ENCODE data around the gene CCNG2.

The CCNG2 gene

GRCh38 chr4:77163641-77164040 lies 6.6 kb downstream of the CCNG2 start:
- TF ChIP-seq, protein P1, sequence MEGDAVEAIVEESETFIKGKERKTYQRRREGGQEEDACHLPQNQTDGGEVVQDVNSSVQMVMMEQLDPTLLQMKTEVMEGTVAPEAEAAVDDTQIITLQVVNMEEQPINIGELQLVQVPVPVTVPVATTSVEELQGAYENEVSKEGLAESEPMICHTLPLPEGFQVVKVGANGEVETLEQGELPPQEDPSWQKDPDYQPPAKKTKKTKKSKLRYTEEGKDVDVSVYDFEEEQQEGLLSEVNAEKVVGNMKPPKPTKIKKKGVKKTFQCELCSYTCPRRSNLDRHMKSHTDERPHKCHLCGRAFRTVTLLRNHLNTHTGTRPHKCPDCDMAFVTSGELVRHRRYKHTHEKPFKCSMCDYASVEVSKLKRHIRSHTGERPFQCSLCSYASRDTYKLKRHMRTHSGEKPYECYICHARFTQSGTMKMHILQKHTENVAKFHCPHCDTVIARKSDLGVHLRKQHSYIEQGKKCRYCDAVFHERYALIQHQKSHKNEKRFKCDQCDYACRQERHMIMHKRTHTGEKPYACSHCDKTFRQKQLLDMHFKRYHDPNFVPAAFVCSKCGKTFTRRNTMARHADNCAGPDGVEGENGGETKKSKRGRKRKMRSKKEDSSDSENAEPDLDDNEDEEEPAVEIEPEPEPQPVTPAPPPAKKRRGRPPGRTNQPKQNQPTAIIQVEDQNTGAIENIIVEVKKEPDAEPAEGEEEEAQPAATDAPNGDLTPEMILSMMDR (conservative IDR thresholded peaks at IDR 0.05; ENCODE audit: low read length) = no peak
- DNase-seq (ENCODE audit: low read depth) = no peak
- H3K4me3 ChIP-seq (ENCODE audit: low read length) = no peak overlapping the region

GRCh38 chr4:77167173-77167572 lies 10.2 kb downstream of the CCNG2 start:
- H3K4me3 ChIP-seq (ENCODE audit: low read length) = no peak overlapping the region
- DNase-seq (ENCODE audit: low read depth) = no peak

DNA sequence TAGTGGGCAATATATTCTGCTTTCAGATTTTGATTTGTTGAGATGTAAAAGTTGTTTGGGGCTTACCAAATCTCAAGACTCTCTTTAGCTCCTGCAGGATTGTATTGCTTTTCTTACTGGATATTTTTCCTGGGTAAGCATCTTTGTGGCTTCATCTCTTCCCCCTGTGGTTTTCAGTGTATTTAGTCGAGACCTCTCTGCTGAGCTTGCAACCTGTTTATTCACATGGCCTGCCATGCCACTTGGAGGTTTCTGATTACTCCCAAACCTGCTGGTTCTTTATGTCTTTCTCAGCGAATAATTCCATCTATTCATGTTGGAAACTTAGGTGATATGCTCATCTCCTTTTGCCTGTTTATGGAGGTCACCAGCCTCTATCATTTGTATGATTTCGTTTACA lies 10.9 kb downstream of the CCNG2 start:
- DNase-seq (ENCODE audit: low read depth) = no peak
- H3K4me3 ChIP-seq (ENCODE audit: low read length) = no peak overlapping the region
- TF ChIP-seq, protein P1 (conservative IDR thresholded peaks at IDR 0.05; ENCODE audit: low read length) = no peak

More at GRCh38 chr4:77167173-77167572, 10.2 kb downstream of the CCNG2 start:
- TF ChIP-seq, protein P1 (conservative IDR thresholded peaks at IDR 0.05; ENCODE audit: low read length) = no peak

DNA sequence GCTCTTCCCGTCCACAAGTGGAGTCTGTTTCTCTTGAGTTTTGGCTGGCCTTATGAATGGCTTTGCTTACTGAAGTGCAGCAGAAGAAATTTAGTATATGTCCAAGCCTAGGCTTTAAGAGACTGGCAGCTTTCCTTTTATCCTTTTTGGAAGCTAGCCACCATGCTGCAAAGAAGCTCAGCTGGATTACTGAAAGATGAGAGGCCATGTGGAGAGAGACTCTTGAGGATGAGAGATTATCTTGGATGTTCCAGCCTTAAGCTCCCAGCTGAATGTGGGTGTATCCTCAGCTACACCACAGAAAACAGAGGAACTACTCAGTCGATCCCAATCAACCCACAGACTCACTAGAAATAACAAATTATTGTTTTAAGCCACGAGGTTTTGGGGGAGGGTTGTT lies 12.5 kb downstream of the CCNG2 start:
- TF ChIP-seq, protein P1 (conservative IDR thresholded peaks at IDR 0.05; ENCODE audit: low read length) = no peak
- peak; percentile 33 for DNase-seq (ENCODE audit: low read depth)
- no peak overlapping the region for H3K4me3 ChIP-seq (ENCODE audit: low read length)

DNA sequence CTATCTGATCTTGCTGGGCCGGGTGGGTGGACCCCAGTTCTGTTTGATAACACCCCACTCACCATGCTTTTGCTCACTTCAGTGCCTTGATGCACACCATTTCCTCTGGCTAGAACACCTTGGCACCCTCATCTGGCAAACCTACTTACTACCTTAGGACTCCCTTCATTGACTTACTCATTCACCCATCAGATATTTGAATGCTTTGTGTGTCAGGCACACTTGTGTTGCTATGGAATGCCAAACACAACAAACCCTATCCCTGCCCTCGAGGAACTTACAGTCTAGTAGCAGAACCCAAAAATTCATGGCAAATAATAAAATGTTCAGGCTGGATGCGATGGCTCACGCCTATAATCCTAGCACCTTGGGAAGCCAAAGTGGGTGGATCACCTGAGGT lies 13.9 kb downstream of the CCNG2 start:
- TF ChIP-seq, protein P1 (conservative IDR thresholded peaks at IDR 0.05; ENCODE audit: low read length) = no peak
- H3K4me3 ChIP-seq (ENCODE audit: low read length) = no peak overlapping the region
- DNase-seq (ENCODE audit: low read depth) = no peak

- TF ChIP-seq, protein P1 (conservative IDR thresholded peaks at IDR 0.05; ENCODE audit: low read length) = no peak
- DNase-seq (ENCODE audit: low read depth) = peak; percentile 96
- H3K4me3 ChIP-seq (ENCODE audit: low read length) = no peak overlapping the region
These were observed 15.3 kb downstream of the CCNG2 start for GRCh38 chr4:77172336-77172735.

DNA sequence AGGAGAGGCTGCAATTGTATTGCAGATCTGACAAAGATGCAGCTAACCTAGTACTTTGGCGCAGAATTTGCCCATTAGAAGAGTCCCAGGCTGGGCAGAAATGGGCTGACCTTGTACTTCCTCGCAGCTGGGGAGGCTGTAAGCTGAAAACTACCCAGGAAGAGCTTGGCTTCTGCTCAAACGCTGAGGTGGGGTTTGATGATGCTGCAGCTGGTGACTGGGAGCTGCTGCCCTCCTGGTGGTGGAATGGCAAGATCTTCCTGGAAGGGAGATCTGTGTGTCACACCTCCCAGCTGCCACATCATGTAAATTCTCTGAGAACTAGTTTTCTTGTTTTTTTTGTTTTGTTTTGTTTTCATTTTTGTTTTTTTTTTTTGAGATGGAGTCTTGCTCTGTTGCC lies 17.4 kb downstream of the CCNG2 start:
- DNase-seq (ENCODE audit: low read depth) = peak; percentile 46
- no peak overlapping the region for H3K4me3 ChIP-seq (ENCODE audit: low read length)
- TF ChIP-seq, protein P1 (conservative IDR thresholded peaks at IDR 0.05; ENCODE audit: low read length) = peak; percentile 14; the same call in 1 of the 2 replicates
